ENCODE results near the gene GATAD2A. TPM values are rescaled to one million over a fixed set of nuclear protein-coding genes. Genes with fewer than 3 reads are reported as not detected.
"Not testable (repeated sequence)": the region's sequence is repeated elsewhere in the genome, so short reads cannot be mapped to it uniquely, and the experiment has no call there.

Gene GATAD2A
- total RNA-seq, 1 donor from 2014 or later: 139 TPM

DNA sequence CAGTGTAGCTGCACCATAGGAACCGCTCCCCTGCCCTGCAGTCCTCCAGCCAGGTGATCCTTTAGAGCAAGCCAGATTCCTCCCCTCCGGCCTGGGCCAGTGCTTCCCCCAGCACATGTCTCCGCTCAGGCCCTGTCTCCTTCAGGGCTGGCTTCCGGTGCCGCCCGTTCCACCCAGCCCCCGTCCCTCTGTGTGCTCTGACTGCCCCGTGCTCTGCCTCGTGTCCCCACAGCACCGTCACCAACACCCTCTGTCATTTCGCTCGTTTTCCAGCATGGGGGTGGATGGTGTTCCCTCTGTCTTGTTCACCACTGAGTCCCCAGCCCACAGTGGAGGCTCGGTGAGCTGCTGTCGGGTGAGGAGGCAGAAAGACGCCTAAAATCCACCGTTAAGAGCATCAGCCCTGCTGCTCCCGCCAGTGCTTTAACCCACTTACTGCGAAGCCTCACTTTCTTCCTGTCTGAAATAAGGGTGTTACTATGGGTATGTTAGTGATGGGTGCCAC, 55.3 kb downstream of the GATAD2A start:
- DNase-seq (ENCODE audit: low spot score): peak; percentile 50
- H3K27ac Mint-ChIP-seq: peak overlapping the region; percentile 97
- intact Hi-C loops (cut with micrococcal nuclease): loop anchor here (1.0 kb wide), 1 partner anchor 28 kb away; no protein-coding TSS in a partner anchor
- H3K4me3 Mint-ChIP-seq: peak overlapping the region; percentile 82
- no peaks in the 10 kb centered on the region for H3K27me3 Mint-ChIP-seq (ENCODE audit: insufficient read depth)
- H3K4me1 Mint-ChIP-seq (ENCODE audit: low read depth): peaks cover 66% of the 10 kb centered on the region
- H3K36me3 Mint-ChIP-seq (ENCODE audit: low read depth): peaks cover 24% of the 10 kb centered on the region
- H3K9me3 Mint-ChIP-seq: peaks cover under 1% of the 10 kb centered on the region

DNA sequence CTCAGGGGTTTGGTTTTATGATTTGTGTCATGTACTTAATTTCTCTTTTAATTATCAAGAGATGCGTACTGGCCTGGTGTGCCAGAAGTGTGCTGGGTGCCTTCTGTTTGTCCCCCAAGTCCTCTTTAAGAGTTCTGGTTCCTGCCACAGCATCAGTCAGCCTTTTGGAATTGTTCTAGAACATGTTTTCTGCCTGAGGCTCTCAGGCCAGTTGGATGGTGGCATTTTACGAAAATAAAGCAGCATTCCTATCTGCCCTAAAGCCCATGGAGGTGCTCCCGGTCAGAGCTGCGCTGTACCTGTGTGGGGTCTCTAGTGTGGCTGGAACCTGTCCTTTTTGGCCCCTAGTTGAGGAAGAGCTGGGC, 55.8 kb downstream of the GATAD2A start:
- Mint-ChIP-seq H3K4me1 (ENCODE audit: low read depth) (peaks cover 68% of the 10 kb centered on the region), H3K27me3 (ENCODE audit: insufficient read depth) (no peaks in the 10 kb centered on the region), H3K4me3 (peak overlapping the region; percentile 82), H3K9me3 (peaks cover 5% of the 10 kb centered on the region), H3K27ac (peak overlapping the region; percentile 97), H3K36me3 (ENCODE audit: low read depth) (peaks cover 29% of the 10 kb centered on the region)
- no peak for DNase-seq (ENCODE audit: low spot score)
- intact Hi-C loops (cut with micrococcal nuclease): no loop called here

DNA sequence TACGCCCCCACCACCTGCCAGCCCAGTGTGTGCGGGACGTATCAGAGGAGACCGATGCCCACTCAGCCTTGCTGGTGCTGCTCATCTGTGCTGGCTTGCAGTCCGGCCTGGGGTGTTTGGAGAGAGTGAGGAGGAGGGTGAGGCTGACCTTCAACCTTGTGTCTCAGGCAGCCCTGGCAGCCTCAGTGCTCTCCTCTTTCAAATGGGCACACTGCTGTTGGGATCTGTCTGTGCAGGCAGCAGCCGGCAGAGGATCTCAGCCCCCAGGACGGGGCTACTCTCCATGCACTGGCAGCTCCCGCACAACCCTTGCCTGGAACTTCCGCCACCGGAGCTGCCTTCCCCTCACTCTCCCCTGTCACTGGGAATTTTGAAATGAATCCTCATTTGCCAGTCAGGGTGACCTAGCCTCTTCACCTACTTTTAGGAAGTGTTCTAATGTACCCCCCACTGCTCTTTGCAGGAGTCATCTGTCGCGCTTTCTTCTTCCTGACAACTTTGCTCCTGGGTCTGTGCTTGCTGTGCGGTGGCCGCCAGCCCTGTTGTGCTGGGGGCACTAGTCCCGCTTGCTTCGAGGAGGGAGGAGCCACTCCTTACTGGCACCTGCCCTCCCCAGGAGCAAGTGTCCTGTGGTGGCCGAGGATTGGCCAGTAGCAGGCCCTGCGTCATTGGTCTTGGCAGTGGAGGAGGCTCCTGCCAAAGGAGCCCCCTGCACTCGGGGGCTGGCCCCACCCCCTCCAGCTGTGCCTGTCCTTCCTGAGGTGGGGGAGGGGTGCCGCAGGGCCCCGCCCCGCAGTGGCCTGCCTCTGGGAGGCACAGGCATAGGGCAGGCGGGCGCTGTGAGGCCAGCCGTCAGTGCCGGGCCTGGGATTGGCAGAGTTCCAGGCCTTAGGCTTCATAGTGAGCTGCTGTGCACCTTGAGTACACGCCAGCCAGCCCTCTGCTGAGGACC, 56.5 kb downstream of the GATAD2A start:
- H3K36me3 Mint-ChIP-seq (ENCODE audit: low read depth): peaks cover 35% of the 10 kb centered on the region
- no peak for DNase-seq (ENCODE audit: low spot score)
- H3K27ac Mint-ChIP-seq: peak overlapping the region; percentile 97
- H3K4me3 Mint-ChIP-seq: peak overlapping the region; percentile 82
- no peaks in the 10 kb centered on the region for H3K27me3 Mint-ChIP-seq (ENCODE audit: insufficient read depth)
- peaks cover 64% of the 10 kb centered on the region for H3K4me1 Mint-ChIP-seq (ENCODE audit: low read depth)
- H3K9me3 Mint-ChIP-seq: peaks cover 11% of the 10 kb centered on the region
- intact Hi-C loops (cut with micrococcal nuclease): no loop called here

DNA sequence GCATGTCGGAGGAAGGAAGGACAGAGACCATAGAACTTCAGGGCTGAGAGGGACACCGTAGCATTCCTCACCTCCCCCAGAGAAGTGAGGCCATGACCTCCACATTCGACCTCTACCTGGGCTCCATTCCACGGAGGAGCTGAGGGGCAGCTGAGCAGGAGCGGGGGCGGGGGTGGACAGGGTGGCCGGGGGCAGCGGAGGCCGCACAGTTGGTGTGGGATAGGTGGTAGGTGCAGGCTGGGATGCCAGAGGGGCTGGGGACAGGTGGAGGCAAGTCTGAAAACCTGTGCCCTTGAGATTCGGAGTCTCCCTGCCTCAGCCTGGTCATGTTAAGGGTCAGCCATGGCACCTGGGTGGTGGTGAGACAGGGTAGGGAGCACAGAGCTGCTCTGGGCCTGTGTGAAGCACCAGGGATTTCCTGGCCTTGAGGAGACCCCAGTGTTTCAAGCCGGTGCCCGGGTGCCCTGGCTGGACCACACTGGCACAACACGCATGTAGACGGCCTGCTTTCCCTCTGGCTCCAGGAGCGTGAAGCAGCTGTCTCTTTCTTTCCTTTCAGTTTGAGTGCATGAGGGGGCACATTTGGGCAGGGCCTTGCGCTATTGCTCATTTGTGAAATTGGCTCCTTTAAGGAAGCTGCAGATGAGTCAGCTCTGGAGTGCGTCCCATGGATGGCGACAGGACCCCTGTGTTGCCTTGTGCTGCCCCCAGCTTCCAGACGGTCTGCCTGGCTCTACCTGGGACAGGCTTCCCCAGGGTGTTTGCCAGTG, 58.1 kb downstream of the GATAD2A start:
- peaks cover 47% of the 10 kb centered on the region for H3K36me3 Mint-ChIP-seq (ENCODE audit: low read depth)
- intact Hi-C loops (cut with micrococcal nuclease): no loop called here
- peaks cover 51% of the 10 kb centered on the region for H3K4me1 Mint-ChIP-seq (ENCODE audit: low read depth)
- no peaks in the 10 kb centered on the region for H3K27me3 Mint-ChIP-seq (ENCODE audit: insufficient read depth)
- no peak for DNase-seq (ENCODE audit: low spot score)
- H3K4me3 Mint-ChIP-seq: no peak overlapping the region
- peaks cover 24% of the 10 kb centered on the region for H3K9me3 Mint-ChIP-seq
- H3K27ac Mint-ChIP-seq: peak overlapping the region; percentile 68

DNA sequence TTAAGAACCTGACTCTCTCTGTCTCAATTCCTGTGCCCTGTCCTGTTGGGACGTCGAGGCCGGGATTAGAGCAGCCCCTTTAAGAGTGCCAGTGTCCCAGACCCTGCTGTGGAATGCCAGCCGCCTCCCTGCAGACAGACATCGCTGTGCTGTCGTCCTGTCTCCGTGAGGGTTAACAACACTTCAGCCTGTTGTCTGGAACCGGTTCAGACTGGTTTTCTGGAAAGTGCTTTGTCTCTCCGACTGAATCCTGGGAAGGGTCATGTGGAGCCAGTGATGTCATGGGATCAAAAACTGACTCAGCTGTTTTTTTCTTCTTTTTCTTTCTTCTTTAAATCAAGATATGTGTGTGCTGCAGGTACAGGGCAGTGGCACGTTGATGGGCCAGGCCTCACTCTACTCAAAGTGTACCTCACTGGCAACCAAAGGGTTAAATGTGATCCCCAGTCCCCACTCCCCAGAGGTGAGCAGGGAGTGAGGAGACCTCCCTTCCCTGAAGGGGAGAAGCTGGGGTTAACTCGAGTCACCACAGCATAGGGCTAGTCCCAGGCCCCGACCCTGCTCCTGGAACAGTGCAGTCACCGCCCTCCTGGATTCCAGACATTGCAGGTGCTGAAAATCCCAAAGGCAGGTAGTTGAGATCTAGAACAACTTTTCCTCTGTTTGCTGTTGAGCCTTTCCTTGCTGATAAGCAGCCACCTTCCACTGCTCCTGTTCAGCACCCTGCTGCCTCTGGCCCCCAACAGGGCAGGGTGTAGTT, 59.0 kb downstream of the GATAD2A start:
- DNase-seq (ENCODE audit: low spot score): no peak
- peaks cover 28% of the 10 kb centered on the region for H3K9me3 Mint-ChIP-seq
- peaks cover 41% of the 10 kb centered on the region for H3K4me1 Mint-ChIP-seq (ENCODE audit: low read depth)
- intact Hi-C loops (cut with micrococcal nuclease): no loop called here
- H3K4me3 Mint-ChIP-seq: no peak overlapping the region
- H3K27me3 Mint-ChIP-seq (ENCODE audit: insufficient read depth): no peaks in the 10 kb centered on the region
- H3K27ac Mint-ChIP-seq: peak overlapping the region; percentile 16
- peaks cover 50% of the 10 kb centered on the region for H3K36me3 Mint-ChIP-seq (ENCODE audit: low read depth)

DNA sequence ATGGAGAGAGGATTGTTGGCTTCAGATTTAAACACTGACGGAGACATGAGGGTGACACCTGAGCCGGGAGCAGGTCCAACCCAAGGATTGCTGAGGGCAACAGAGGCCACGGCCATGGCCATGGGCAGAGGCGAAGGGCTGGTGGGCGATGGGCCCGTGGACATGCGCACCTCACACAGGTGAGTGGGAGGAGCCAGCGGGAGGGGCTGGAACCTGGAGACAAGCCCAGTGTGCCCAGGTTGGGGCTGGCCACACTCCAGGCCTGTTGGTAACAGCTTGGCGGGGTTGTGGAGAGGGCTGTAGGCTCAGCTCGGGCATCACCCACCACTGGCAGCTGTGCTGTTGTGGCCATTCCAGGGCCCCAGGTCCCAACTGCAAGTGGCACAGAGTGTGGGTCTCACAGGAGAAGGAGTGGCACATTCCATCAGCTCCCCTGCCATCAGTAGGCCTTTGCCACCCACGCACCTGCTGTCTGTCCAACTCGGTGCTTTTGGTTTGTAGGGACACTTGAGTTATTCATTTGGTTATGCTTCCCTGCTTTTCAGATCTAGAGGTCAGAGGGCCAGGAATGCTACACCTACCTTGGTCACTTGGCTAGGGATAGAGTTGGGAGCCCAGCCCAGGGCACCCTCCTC, 60.1 kb downstream of the GATAD2A start:
- peaks cover 53% of the 10 kb centered on the region for H3K36me3 Mint-ChIP-seq (ENCODE audit: low read depth)
- DNase-seq (ENCODE audit: low spot score): no peak
- H3K27me3 Mint-ChIP-seq (ENCODE audit: insufficient read depth): no peaks in the 10 kb centered on the region
- H3K9me3 Mint-ChIP-seq: peaks cover 28% of the 10 kb centered on the region
- intact Hi-C loops (cut with micrococcal nuclease): no loop called here
- H3K4me3 Mint-ChIP-seq: no peak overlapping the region
- H3K4me1 Mint-ChIP-seq (ENCODE audit: low read depth): peaks cover 35% of the 10 kb centered on the region
- no peak overlapping the region for H3K27ac Mint-ChIP-seq

DNA sequence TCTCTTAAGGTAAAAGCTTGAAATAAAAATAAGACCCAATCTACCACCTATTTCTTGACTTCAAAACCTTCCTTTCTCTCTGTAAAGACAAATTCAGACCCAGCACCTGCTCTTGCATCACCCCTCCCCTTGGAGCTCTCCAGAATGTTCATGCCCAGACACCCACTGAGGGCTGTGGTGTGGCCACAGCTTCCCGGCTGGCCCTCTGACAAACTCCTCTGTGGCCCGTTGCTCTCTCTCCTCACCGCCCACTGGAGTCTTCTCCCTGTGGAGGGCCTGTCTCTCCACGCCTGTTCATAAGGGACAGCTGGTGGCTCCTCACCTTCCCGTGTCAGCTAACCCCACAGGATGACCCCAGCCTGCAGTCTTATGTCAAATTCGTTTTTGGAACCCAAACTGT, 60.7 kb downstream of the GATAD2A start:
- no peak overlapping the region for H3K4me3 Mint-ChIP-seq
- H3K27me3 Mint-ChIP-seq (ENCODE audit: insufficient read depth): no peaks in the 10 kb centered on the region
- no peak for DNase-seq (ENCODE audit: low spot score)
- intact Hi-C loops (cut with micrococcal nuclease): no loop called here
- peaks cover 35% of the 10 kb centered on the region for H3K4me1 Mint-ChIP-seq (ENCODE audit: low read depth)
- H3K36me3 Mint-ChIP-seq (ENCODE audit: low read depth): peaks cover 53% of the 10 kb centered on the region
- peaks cover 28% of the 10 kb centered on the region for H3K9me3 Mint-ChIP-seq
- peak overlapping the region; percentile 42 for H3K27ac Mint-ChIP-seq

DNA sequence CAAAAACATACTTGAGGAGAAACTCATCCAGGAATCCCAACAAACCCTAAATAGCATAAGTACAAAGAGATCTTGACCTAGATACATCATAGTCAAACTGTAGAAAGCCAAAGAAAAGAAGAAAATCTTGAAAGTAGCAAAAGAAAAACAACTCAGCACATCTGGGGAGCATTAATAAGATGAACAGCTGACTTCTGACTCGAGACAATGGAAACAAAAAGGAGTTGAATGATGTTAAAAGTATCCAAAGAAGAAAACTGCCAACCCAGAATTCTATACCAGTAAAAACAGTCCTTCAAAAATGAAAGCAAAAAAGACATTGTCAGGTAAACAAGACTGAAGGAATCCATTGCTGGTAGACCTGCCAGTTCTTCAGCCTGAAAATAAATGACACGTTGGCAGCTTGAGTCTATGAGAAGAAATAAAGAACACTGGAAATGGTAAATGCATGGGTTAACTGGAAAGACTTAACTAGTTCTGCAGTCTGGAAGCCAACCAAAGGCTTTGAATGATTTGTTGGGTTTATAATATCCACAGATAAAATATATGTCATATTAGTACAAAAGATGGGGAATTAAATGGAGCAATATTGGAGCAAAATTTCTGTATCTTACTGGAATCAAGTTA, 63.1 kb downstream of the GATAD2A start:
- Mint-ChIP-seq H3K4me1 (ENCODE audit: low read depth) (peaks cover 43% of the 10 kb centered on the region), H3K27me3 (ENCODE audit: insufficient read depth) (no peaks in the 10 kb centered on the region), H3K9me3 (peaks cover 28% of the 10 kb centered on the region), H3K4me3 (no peak overlapping the region), H3K27ac (peak overlapping the region; percentile 21), H3K36me3 (ENCODE audit: low read depth) (peaks cover 55% of the 10 kb centered on the region)
- intact Hi-C loops (cut with micrococcal nuclease): no loop called here
- DNase-seq (ENCODE audit: low spot score): no peak

DNA sequence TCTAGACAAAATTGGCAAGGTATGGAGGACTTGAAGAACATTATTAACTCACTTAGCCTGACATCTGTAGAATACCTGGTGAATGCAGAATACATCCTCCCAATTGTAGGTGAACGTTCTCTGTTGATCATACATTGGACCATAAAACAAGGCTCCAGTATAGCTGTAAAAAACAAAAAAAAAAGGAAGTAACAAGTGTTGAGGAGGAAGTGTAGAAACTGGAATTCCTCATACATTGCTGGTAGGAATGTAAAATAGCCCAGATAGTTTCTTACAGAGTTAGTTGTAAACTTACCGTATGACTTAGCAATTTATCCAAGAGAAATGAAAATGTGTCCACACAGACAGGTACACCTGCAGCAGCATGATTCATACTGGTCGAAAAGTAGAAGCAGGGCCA, 65.1 kb downstream of the GATAD2A start:
- no peaks in the 10 kb centered on the region for H3K27me3 Mint-ChIP-seq (ENCODE audit: insufficient read depth)
- intact Hi-C loops (cut with micrococcal nuclease): no loop called here
- no peak overlapping the region for H3K27ac Mint-ChIP-seq
- peaks cover 28% of the 10 kb centered on the region for H3K9me3 Mint-ChIP-seq
- H3K36me3 Mint-ChIP-seq (ENCODE audit: low read depth): peaks cover 52% of the 10 kb centered on the region
- H3K4me1 Mint-ChIP-seq (ENCODE audit: low read depth): peaks cover 58% of the 10 kb centered on the region
- DNase-seq (ENCODE audit: low spot score): no peak
- no peak overlapping the region for H3K4me3 Mint-ChIP-seq

DNA sequence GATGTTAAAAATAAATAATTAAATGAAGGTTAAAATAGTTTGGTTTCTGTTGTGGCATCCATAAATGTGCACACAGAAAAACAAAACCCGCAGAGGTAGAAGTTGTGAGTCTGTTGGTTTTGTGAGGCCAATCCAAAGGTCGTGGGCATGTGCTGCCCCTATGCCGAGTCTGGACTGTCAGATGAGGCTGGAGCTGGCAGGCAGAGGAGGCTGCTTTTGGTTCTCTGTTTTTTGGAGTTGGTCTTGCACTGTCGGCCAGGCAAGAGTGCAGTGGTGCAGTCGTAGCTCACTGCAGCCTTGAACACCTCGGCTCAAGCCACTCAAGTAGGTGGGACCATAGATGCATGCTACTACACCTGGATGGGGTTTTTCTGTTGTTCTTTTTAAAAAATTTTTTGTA, 66.2 kb downstream of the GATAD2A start:
- intact Hi-C loops (cut with micrococcal nuclease): no loop called here

DNA sequence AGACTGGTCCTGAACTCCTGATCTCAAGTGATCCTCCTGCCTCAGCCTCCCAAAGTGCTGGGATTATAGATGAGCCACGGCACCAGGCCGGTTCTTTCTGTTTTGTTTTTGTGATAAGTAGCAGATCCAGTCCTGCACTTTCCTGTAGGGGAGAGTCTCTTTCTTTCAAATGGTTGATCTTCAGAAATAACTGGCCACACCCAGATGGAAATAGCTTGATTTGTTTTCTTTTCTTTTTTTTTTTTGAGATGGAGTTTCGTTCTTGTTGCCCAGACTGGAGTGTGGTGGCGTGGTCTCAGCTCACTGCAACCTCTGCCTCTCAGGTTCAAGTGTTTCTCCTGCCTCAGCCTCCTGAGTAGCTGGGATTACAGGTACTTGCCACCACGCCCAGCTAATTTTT, 66.6 kb downstream of the GATAD2A start:
- peaks cover 42% of the 10 kb centered on the region for H3K36me3 Mint-ChIP-seq (ENCODE audit: low read depth)
- DNase-seq (ENCODE audit: low spot score); intact Hi-C loops (cut with micrococcal nuclease); H3K4me3 Mint-ChIP-seq; H3K27me3 Mint-ChIP-seq (ENCODE audit: insufficient read depth): not testable (repeated sequence)
- H3K27ac Mint-ChIP-seq: peak overlapping the region; percentile 71
- H3K4me1 Mint-ChIP-seq (ENCODE audit: low read depth): peaks cover 65% of the 10 kb centered on the region
- H3K9me3 Mint-ChIP-seq: peaks cover 17% of the 10 kb centered on the region

More for the DNA sequence above, 66.2 kb downstream of the GATAD2A start:
- Mint-ChIP-seq H3K27ac (peak overlapping the region; percentile 71), H3K27me3 (ENCODE audit: insufficient read depth) (no peaks in the 10 kb centered on the region), H3K36me3 (ENCODE audit: low read depth) (peaks cover 46% of the 10 kb centered on the region), H3K9me3 (peaks cover 19% of the 10 kb centered on the region), H3K4me3 (no peak overlapping the region), H3K4me1 (ENCODE audit: low read depth) (peaks cover 61% of the 10 kb centered on the region)
- no peak for DNase-seq (ENCODE audit: low spot score)
